Right kidney (tissue), 1 donor: ENCODE data around the gene TMEM214.
"Not testable (repeated sequence)": the region's sequence is repeated elsewhere in the genome, so short reads cannot be mapped to it uniquely, and the experiment has no call there.

Experiments
- DNase-seq: peaks from one replicate; pipeline ENCODE4 v3.0.0-alpha.2; 2016

The TMEM214 gene

DNA sequence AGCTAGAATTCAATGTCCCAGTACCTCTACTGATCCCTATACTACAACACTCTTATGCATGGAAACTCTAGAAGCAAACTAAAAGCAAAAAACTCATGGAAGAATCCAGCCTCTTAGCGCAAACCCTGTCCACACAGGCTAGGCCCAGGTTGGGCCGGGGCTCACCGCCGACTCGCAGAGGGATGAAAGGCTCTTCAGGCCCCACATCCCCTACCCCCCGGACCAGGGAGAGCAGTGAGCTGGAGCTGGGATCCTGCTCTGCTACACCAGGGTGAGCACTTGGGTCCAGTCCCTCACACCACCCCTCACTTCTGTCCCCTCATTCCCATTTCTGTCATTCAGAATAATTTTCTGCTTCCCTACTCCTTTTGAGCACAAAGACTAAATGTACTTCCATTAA, 36.7 kb downstream of the TMEM214 start:
- no peak for DNase-seq

- no peak for DNase-seq
Observed at GRCh38 chr2:27069961-27070618, 37.3 kb downstream of the TMEM214 start.

GRCh38 chr2:27070653-27071276, 38.0 kb downstream of the TMEM214 start:
- no peak for DNase-seq

DNA sequence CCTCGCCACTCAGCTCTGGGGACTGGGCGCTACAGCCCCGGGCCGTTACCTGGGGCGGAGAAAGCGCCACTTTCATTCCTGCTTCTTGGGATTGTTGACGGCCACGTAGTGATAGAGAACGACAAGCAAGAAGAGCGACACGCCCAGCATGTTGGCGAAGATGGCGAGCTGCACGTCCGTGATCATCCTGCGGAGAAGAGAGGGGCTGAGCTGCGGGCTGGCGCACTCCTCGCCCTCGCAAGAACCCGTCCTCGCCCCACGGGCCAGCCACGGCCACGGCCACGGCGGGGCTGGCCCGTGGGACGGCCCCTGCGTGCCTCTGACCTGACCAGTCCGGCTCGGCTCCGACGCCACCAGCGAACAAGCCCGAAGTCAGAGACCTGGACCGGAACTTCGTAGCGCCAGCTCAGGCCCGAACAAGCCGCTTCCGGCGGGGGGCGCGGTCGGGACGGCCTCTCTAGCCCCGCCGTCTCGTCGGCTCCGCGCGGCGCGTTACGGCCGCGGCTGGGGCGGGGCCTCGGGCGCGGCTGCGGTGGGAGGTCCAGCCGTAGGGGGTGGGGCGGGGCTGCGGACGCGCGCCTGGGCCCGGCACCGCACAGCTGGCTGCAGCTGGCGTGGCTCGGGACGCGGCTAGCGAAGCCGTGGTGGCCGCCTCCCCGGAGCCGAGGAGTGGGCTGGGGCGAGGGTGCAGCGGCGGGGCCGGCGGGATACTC, 38.7 kb downstream of the TMEM214 start, which contains the start of gene OST4:
TSS of gene OST4 (minus strand) at position 378 of the 713 bp plus-strand sequence.
- DNase-seq = peak; percentile 89

DNA sequence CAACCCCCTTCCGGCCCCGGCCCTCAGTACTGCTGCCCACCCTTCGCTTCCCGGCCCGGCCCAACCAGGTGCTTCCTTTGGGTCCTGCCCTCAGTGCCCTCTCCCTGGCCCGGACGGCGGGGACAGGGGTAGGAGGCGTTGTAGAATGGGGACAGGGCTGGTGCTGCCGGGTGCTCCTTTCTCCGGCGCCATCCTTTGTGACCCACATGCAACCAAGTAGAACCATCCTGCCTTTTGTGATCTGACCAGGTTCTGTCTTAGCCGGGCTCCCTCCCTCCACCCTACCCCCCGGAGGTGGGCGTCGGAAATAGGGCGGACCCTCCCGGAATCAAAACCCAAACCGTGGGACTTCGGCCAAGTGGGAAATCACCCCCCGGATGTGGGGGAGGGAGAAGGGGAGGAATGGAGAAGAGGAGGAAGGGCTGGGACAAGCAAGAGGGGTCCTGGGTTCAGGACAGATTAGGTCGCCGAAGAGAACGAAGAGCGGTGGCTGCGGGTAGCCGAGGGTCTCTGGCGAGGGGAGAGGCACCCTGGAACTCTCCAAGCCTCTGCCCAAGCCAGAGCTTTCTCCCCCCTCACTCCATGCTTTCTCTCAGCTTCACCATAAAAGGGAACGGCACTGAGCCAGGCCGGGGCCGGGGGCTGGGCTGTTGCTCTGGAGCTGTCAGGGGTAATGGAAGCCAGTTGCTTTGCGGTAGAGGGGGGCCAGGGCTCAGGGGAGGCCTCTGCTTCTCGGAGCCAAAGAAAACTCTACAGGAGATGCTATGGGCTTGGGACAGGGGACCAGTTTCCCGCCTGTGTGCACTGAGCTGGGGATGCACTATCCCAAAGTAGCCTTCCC, 39.4 kb downstream of the TMEM214 start:
- peak; percentile 93 for DNase-seq

GRCh38 chr2:27072920-27073319, 40.2 kb downstream of the TMEM214 start:
- DNase-seq = no peak

DNA sequence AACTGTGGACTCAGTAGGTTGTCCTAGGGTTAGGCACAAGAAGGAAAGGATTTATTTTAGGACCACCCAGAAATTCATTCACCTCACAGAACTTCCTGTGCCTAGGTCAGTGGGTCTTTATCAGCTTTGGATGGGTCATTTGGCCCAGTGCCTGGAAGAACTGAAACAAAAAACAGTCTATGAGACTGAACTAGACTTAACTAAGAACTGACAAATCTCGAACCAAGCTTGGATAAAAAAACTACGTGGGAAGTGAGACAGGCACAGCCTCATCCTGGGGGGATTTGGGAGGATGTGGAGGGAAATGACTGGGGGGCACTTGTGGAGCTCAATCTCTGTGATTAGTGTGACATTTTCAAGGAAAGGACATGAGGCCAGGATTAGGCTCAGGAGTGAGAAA, 41.0 kb downstream of the TMEM214 start:
- no peak for DNase-seq

GRCh38 chr2:27074738-27075565, 42.2 kb downstream of the TMEM214 start:
- no peak for DNase-seq

DNA sequence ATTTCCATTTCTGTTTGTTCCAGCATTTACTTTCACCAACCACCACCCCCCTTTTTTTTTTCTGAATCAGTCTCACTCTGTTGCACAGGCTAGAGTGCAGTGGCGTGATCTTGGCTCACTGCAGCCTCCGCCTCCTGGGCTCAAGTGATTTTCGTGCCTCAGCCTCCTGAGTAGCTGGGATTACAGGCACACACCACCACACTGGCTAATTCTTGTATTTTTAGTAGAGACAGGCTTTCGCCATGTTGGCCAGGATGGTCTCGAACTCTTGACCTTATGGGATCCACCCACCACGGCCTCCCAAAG, 42.8 kb downstream of the TMEM214 start:
- not testable (repeated sequence) for DNase-seq

DNA sequence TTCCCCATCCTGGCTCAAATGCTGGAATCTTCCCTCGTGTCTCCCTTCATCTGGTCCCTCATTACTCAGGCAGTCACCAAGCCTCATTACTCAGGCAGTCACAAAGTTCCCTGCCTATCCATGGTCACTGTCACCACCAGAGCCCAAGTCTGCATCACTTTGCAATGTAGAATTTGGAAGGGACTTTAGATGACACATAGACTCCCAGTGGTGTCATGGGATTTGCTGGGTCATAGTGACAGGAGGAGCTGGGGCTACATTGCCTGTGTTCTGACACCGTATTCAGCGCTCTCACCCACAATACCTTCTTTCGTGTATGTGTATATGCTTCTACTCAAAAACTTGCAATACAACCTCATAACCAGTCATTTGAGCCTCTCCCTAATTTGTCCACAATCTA, 43.6 kb downstream of the TMEM214 start:
- no peak for DNase-seq

- DNase-seq = no peak
Observed at GRCh38 chr2:27077231-27077630, 44.5 kb downstream of the TMEM214 start.

- DNase-seq = peak; percentile 78
Observed at GRCh38 chr2:27078267-27079194, 45.8 kb downstream of the TMEM214 start, which contains the start of gene EMILIN1. EMILIN1 (plus strand) TSS chr2:27078615; CDS start chr2:27079066, 451 bp downstream.

DNA sequence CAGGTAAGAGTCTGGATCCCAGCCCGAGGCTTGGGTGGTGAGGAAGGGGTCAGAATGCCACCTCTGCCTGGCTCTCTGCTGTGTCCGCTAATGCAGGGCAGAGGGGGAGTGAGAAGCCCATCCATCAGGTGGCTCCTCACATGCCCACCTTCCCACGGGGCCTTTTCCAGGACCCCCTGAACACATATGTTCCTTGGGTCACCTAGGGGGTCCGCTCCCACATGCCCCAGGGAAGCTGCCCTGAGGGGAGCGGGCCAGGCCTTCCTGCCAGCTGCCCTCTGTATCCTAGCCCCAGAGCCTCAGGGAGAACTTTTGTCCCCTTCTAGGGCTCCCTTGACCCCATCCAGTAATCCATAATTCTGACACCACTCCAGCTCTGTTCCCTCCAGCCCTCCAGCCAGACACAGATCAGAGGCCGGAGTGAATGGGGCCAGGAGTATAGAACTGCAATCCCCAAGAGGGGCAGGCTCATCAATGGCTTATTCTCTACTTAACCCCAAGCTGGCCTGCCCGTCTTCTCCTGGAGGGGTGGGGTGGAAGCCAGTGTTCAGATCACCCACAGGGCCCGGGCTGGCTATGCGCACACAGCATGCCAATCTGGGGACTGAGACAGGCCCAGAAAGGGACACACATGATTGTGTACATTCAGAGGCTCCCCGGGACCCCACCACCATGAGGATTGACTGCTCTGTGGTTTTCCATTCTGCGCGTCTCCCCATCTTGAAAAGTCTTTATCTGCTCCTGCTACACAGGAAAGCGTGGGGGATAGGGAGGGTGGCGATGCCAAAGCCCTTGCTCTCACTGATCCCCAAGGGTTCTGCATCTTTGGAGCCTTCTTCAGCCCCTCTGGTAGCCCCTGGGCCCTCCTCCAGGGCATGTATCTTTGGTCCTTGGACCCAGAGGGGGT, 46.7 kb downstream of the TMEM214 start:
- no peak for DNase-seq

DNA sequence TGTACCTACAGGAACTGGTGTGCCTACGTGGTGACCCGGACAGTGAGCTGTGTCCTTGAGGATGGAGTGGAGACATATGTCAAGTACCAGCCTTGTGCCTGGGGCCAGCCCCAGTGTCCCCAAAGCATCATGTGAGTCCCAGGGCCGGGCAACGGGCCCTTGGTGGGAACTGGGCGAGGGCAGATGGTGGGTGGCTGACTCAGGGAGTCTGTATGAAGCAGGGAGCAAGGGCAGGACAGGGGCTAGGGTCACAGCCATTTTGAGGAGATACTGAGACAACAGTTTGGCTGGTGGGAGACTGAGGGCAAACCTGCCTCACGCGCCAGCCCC, 47.3 kb downstream of the TMEM214 start:
- no peak for DNase-seq

DNA sequence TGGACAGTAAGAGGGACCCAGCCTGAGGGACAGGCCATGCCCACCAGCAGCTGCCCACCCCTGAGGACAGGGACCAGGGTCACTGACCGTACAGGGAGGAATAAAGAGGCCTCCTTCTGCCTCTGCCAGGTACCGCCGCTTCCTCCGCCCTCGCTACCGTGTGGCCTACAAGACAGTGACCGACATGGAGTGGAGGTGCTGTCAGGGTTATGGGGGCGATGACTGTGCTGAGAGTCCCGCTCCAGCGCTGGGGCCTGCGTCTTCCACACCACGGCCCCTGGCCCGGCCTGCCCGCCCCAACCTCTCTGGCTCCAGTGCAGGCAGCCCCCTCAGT, 47.8 kb downstream of the TMEM214 start:
- DNase-seq = no peak

- no peak for DNase-seq
Observed at GRCh38 chr2:27081984-27082772, 49.4 kb downstream of the TMEM214 start.

- DNase-seq = no peak
Observed at GRCh38 chr2:27082773-27083409, 50.1 kb downstream of the TMEM214 start.
